ENCODE measurements around the gene PIK3R6. TPM values are rescaled to one million over a fixed set of nuclear protein-coding genes. Genes with fewer than 3 reads are reported as not detected.

PIK3R6 gene
- total and polyA plus RNA-seq, 2 of the 13 experiments (the other 11 are each of a cell fraction or from before 2014, with no cell fraction given) = not detected

DNA sequence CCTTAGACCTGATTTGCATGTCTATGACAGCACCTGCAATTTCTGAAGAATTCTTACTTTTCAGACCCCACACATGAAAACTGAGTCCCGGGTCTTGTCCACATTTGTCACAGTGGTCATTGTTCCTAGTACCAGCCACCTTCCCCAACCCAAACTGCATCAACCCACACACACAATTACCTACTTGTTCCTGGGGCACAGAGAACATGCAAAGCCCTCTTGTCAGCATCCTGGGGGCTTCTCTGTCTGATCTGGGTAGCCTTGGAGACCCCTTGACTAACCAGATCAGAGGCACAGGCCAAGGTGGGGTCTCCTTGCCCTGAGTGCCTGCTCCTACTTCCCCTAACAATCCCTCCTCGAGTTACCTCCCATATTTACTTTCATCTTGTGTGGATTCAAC is 36.7 kb upstream of the PIK3R6 start (continued):
- TF ChIP-seq, protein P1, sequence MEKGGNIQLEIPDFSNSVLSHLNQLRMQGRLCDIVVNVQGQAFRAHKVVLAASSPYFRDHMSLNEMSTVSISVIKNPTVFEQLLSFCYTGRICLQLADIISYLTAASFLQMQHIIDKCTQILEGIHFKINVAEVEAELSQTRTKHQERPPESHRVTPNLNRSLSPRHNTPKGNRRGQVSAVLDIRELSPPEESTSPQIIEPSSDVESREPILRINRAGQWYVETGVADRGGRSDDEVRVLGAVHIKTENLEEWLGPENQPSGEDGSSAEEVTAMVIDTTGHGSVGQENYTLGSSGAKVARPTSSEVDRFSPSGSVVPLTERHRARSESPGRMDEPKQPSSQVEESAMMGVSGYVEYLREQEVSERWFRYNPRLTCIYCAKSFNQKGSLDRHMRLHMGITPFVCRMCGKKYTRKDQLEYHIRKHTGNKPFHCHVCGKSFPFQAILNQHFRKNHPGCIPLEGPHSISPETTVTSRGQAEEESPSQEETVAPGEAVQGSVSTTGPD (CRISPR knock-in tag; IDR thresholded peaks at IDR 0.05) = no peak
- TF ChIP-seq, protein P2, sequence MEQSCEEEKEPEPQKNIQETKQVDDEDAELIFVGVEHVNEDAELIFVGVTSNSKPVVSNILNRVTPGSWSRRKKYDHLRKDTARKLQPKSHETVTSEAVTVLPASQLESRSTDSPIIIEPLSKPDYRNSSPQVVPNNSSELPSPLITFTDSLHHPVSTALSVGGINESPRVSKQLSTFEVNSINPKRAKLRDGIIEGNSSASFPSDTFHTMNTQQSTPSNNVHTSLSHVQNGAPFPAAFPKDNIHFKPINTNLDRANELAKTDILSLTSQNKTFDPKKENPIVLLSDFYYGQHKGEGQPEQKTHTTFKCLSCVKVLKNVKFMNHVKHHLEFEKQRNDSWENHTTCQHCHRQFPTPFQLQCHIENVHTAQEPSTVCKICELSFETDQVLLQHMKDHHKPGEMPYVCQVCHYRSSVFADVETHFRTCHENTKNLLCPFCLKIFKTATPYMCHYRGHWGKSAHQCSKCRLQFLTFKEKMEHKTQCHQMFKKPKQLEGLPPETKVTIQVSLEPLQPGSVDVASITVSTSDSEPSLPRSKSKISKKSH (CRISPR knock-in tag; IDR thresholded peaks at IDR 0.05; ENCODE audit: borderline replicate concordance) = no peak
- TF ChIP-seq ZNF724P (CRISPR knock-in tag; IDR thresholded peaks at IDR 0.05; ENCODE audit: borderline replicate concordance) (no peak), ZFP62 (CRISPR knock-in tag; IDR thresholded peaks at IDR 0.05) (no peak), RFXANK (CRISPR knock-in tag; IDR thresholded peaks at IDR 0.05) (no peak), SNRNP70 (IDR thresholded peaks at IDR 0.05; ENCODE audit: low read depth, low read length) (no peak)
- TF ChIP-seq, protein P3, sequence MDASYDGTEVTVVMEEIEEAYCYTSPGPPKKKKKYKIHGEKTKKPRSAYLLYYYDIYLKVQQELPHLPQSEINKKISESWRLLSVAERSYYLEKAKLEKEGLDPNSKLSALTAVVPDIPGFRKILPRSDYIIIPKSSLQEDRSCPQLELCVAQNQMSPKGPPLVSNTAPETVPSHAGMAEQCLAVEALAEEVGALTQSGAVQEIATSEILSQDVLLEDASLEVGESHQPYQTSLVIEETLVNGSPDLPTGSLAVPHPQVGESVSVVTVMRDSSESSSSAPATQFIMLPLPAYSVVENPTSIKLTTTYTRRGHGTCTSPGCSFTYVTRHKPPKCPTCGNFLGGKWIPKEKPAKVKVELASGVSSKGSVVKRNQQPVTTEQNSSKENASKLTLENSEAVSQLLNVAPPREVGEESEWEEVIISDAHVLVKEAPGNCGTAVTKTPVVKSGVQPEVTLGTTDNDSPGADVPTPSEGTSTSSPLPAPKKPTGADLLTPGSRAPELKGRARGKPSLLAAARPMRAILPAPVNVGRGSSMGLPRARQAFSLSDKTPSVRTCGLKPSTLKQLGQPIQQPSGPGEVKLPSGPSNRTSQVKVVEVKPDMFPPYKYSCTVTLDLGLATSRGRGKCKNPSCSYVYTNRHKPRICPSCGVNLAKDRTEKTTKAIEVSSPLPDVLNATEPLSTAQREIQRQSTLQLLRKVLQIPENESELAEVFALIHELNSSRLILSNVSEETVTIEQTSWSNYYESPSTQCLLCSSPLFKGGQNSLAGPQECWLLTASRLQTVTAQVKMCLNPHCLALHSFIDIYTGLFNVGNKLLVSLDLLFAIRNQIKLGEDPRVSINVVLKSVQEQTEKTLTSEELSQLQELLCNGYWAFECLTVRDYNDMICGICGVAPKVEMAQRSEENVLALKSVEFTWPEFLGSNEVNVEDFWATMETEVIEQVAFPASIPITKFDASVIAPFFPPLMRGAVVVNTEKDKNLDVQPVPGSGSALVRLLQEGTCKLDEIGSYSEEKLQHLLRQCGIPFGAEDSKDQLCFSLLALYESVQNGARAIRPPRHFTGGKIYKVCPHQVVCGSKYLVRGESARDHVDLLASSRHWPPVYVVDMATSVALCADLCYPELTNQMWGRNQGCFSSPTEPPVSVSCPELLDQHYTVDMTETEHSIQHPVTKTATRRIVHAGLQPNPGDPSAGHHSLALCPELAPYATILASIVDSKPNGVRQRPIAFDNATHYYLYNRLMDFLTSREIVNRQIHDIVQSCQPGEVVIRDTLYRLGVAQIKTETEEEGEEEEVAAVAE (CRISPR knock-in tag; IDR thresholded peaks at IDR 0.05; ENCODE audit: borderline replicate concordance) = no peak

Data from HepG2 (cell line).